ENCODE data around the gene ACBD6. TPM values are rescaled to one million over a fixed set of nuclear protein-coding genes. Genes with fewer than 3 reads are reported as not detected.

Gene ACBD6
- total RNA-seq, 2 donors from 2014 or later = 18.3 to 24.6 TPM

- ATAC-seq (no peak), DNase-seq (no peak)
- intact Hi-C loops (cut with DNase I) = no loop called here
These were observed 233.8 kb downstream of the ACBD6 start for GRCh38 chr1:180268556-180269075.

GRCh38 chr1:180267761-180268555 lies 234.4 kb downstream of the ACBD6 start:
- intact Hi-C loops (cut with DNase I) = no loop called here
- ATAC-seq (no peak), DNase-seq (no peak)

DNA sequence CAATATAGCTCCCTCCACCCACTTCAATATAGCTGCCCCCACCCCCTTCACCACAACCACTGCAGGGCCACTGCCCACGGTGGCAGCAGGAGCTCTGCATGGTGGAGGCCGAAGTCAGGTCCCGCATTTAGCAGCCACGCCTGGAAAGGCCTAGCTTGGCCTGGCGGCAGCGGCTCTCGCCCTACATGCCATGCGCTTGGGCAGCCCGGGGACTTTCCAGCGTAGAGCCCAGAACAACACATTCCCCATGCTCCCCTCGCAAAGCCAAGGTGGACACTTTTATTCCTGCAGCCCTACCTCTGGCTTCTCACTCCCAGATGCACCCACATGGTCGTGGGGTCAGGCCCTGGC lies 235.2 kb downstream of the ACBD6 start:
- no peak for DNase-seq
- intact Hi-C loops (cut with DNase I) = no loop called here
- ATAC-seq = no peak

GRCh38 chr1:180266275-180267210 lies 235.8 kb downstream of the ACBD6 start:
- ATAC-seq (no peak), DNase-seq (no peak)
- intact Hi-C loops (cut with DNase I) = no loop called here

- DNase-seq (no peak), ATAC-seq (no peak)
- intact Hi-C loops (cut with DNase I) = no loop called here
These were observed 236.5 kb downstream of the ACBD6 start for GRCh38 chr1:180265871-180266270.

GRCh38 chr1:180265201-180265600 lies 237.2 kb downstream of the ACBD6 start:
- ATAC-seq (no peak), DNase-seq (no peak)
- intact Hi-C loops (cut with DNase I) = no loop called here

GRCh38 chr1:180264595-180264994 lies 237.8 kb downstream of the ACBD6 start:
- ATAC-seq (no peak), DNase-seq (no peak)
- intact Hi-C loops (cut with DNase I) = no loop called here

GRCh38 chr1:180262628-180263488 lies 239.5 kb downstream of the ACBD6 start:
- ATAC-seq = no peak
- intact Hi-C loops (cut with DNase I) = no loop called here
- no peak for DNase-seq

DNA sequence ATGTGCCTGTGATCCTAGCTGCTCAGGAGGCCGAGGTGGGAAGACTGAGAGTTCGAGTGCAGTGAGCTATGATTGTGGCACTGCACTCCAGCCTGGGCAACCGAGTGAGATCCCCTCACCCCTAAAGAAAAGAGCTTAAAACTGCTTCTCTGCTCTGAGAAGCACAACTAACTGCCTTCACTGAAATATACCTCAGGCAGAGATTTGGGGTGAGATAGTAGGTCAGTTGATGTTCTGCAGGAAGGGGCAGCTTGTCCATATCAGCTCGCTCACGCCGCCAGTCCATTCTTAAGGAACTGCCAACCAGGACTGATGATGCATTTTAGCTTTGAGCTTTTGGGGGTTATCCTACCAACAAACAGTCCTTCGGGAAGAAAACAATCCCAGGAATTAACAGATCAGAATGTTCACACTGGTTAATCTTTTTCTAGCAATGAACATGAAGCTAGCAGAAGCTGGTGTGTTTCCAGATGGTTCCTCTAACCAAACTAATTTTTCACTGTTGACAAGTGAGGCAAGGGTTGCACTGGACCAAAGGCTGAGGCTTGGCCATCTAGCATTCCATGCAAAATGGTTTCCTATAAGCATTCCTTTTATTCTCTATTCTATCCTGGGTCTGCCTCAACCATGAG lies 240.7 kb downstream of the ACBD6 start:
- no peak for DNase-seq
- ATAC-seq = no peak
- intact Hi-C loops (cut with DNase I) = no loop called here

GRCh38 chr1:180261030-180261429 lies 241.3 kb downstream of the ACBD6 start:
- DNase-seq (no peak), ATAC-seq (no peak)
- intact Hi-C loops (cut with DNase I) = no loop called here

DNA sequence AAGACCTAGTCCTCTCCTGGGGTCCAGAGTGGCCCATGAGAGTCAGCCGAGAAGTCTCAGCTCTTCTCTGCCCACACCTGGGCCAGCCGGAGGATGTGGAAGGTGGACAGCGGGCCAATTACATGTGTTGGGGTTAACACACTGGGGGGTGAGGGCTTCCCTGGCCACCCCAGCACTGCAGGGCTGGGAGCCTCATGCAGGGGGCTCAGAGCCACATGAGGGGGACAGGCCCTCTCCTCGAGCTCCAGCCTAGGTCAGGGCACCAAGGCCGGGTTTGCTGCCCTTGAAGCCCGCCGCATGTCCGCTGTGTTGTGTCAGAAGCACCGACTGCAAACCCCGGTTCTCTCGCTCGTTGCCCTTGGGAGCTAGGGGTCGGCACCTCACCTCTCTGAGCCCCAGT lies 241.8 kb downstream of the ACBD6 start:
- intact Hi-C loops (cut with DNase I) = no loop called here
- no peak for ATAC-seq
- DNase-seq = no peak

DNA sequence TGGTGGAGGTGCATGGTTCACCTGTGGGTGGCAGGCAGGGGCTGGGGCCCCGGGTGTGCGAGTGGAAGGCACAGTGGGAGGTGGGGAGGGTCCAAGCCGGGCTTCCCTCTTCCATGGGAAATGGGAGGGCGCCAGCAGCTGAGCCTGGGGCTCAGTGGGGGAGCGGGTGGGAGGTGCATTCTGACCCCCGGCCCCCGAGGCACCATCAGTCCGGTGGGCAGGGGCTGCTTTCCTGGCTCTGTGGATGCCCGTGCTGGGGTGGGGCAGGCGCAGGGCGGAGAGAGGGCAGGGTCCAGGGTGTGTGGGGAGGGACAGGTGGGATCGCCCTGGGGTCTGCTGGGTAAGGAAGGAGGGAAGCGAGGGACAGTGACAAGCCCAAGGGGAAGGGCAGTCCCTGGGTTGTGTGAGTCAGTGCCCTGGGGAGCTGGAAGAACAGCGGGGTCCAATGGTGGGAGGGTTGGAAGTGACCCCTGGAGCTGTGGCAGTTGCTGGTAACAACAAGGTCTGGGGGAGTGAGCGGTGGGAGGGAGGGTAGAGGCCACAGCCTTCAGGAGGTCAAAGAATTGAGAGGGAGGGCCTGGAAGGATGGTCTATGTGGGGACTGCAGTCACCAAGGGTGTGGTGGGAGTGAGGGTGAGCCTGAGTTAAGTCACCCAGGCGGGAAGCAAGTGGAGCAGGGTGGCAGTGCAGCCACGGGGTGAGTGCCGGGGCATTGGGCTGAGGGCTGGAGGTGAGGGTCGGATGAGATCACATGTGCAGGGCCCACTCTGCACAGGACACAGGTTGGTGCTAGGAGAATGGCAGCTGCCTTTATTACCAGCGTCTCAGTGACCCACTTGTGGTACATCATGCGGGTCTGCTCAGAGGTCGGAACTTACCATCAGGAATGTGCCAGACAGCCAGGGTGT lies 242.7 kb downstream of the ACBD6 start:
- ATAC-seq (no peak), DNase-seq (no peak)
- intact Hi-C loops (cut with DNase I) = no loop called here

DNA sequence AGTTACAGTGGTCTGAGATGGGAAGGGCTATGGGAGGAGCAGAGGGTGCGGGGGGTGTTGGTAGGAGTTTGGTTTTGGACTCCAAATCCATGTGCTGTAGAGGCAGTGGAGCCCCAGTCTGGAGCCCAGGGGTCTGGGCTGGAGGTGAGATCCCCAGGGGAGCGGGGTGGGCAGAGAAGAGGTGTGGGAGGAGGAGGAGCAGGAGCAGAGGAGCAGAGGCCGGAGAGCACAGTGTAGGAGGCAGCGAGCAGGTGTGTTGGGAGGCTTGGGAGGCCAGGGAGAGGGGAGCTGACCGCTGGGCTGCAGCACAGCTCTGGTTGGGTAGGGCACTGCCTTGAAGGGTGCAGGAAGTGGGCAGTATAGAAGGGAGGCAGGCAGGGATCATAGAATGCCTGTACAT lies 243.4 kb downstream of the ACBD6 start:
- no peak for ATAC-seq
- intact Hi-C loops (cut with DNase I) = no loop called here
- DNase-seq = no peak

GRCh38 chr1:180258290-180258689 lies 244.1 kb downstream of the ACBD6 start:
- intact Hi-C loops (cut with DNase I) = no loop called here
- DNase-seq (no peak), ATAC-seq (no peak)

DNA sequence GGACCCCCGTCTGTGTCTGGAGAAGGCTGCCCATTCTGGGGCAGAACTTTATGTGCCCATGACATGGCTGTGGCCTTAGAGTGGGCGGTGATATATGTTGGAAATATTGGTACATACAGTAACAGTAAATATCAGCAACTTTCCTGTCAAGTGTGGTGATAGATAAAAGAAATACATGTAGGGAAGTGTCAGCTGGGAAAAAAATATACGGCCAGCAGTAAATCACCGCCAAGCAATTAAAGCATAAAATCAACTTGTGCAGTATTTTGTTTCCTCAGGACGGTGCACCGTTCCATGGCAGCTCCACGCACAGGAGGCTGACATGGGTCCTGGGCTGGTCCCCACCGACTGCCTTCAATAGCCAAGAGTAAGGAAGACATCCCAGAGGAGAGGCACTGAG lies 244.9 kb downstream of the ACBD6 start:
- ATAC-seq (no peak), DNase-seq (no peak)
- intact Hi-C loops (cut with DNase I) = no loop called here

DNA sequence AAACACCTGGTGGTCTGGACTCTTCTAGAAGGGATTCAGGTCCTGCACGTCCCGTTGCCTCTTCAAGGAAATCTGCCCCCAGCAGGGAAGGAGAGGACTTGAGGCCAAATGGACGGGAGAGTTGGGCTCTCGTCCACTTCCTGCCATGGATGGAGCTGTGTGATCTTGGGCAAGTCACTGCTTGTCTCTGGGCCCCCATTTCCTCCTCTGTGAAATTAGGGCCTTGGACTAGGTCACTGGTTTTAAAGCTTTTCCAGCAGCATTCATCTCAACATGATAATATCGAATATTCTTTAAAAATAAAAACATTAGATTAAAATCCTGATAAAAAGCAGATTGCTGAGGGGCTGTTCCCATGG lies 245.4 kb downstream of the ACBD6 start:
- intact Hi-C loops (cut with DNase I) = no loop called here
- ATAC-seq (no peak), DNase-seq (no peak)

- ATAC-seq = no peak
- intact Hi-C loops (cut with DNase I) = no loop called here
These were observed 245.9 kb downstream of the ACBD6 start for GRCh38 chr1:180256341-180257027.

More at GRCh38 chr1:180256341-180257027, 245.9 kb downstream of the ACBD6 start:
- no peak for DNase-seq

Data from left cardiac atrium (tissue), 4 donors.